IPS DF 4.7 (cell line): ENCODE data around the gene KIF18B.

Source experiments
- DNase-seq: peaks from one replicate; pipeline ENCODE4 v3.0.0-alpha.2; 2013; ENCODE audit warnings: low spot score; ENCODE audit errors: extremely low read depth

The KIF18B gene

GRCh38 chr17:44906010-44906646 lies 41.4 kb downstream of the KIF18B start:
- no peak for DNase-seq

- DNase-seq, result no peak
These were observed 42.3 kb downstream of the KIF18B start for GRCh38 chr17:44905006-44906000.

GRCh38 chr17:44904001-44904984 lies 43.3 kb downstream of the KIF18B start:
- DNase-seq, result no peak

- no peak for DNase-seq
These were observed 44.4 kb downstream of the KIF18B start for GRCh38 chr17:44903012-44903685.

GRCh38 chr17:44902135-44902760 lies 45.3 kb downstream of the KIF18B start:
- no peak for DNase-seq

- no peak for DNase-seq
These were observed 46.1 kb downstream of the KIF18B start for GRCh38 chr17:44901411-44901921.

GRCh38 chr17:44900894-44901293 lies 46.7 kb downstream of the KIF18B start:
- DNase-seq, result no peak

GRCh38 chr17:44899074-44899782 lies 48.3 kb downstream of the KIF18B start, which contains the start of gene EFTUD2:
Gene EFTUD2 (minus strand): TSS chr17:44899445. CDS start chr17:44894521, 4,924 bp downstream.
- peak; percentile 36 for DNase-seq

- DNase-seq, result no peak
These were observed 48.9 kb downstream of the KIF18B start for GRCh38 chr17:44898768-44899073.

- DNase-seq, result no peak
These were observed 52.9 kb downstream of the KIF18B start for GRCh38 chr17:44894642-44895041.

- DNase-seq, result no peak
These were observed 55.3 kb downstream of the KIF18B start for GRCh38 chr17:44892250-44892649.

- DNase-seq, result no peak
These were observed 58.6 kb downstream of the KIF18B start for GRCh38 chr17:44889003-44889402.

GRCh38 chr17:44887971-44888954 lies 59.3 kb downstream of the KIF18B start:
- no peak for DNase-seq

- no peak for DNase-seq
These were observed 60.6 kb downstream of the KIF18B start for GRCh38 chr17:44887016-44887415.

GRCh38 chr17:44884941-44885340 lies 62.6 kb downstream of the KIF18B start:
- DNase-seq, result no peak

GRCh38 chr17:44881145-44881544 lies 66.4 kb downstream of the KIF18B start:
- DNase-seq, result no peak

- no peak for DNase-seq
These were observed 67.5 kb downstream of the KIF18B start for GRCh38 chr17:44880062-44880461.

- no peak for DNase-seq
These were observed 68.2 kb downstream of the KIF18B start for GRCh38 chr17:44879376-44879775.
